Activated naive CD8-positive, alpha-beta T cell (primary cell): ENCODE data around the gene PPP1R16B.
"Not testable (repeated sequence)": the region's sequence is repeated elsewhere in the genome, so short reads cannot be mapped to it uniquely, and the experiment has no call there.

ENCODE experiments used
- H3K27ac Mint-ChIP-seq: one replicate; pipeline ENCODE4 v1.8.0; 2021; ENCODE audit warnings: mixed read lengths
- H3K27me3 Mint-ChIP-seq: one replicate; pipeline ENCODE4 v1.8.0; 2021; ENCODE audit warnings: mixed read lengths
- H3K36me3 Mint-ChIP-seq: one replicate; pipeline ENCODE4 v1.8.0; 2021; ENCODE audit warnings: mixed read lengths
- H3K4me1 Mint-ChIP-seq: one replicate; pipeline ENCODE4 v1.8.0; 2021; ENCODE audit warnings: low read depth, mixed read lengths
- H3K4me3 Mint-ChIP-seq: one replicate; pipeline ENCODE4 v1.8.0; 2021; ENCODE audit warnings: mild to moderate bottlenecking, mixed read lengths
- H3K9me3 Mint-ChIP-seq: one replicate; pipeline ENCODE4 v1.8.0; 2021; ENCODE audit warnings: low read depth, mixed read lengths

Gene PPP1R16B

GRCh38 chr20:38805958-38806854 lies 709 bp downstream of the PPP1R16B start:
- H3K36me3 Mint-ChIP-seq, result peaks cover 7% of the 10 kb centered on the region
- peak overlapping the region; percentile 93 for H3K27ac Mint-ChIP-seq
- H3K4me3 Mint-ChIP-seq, result peak overlapping the region; percentile 86
- no peaks in the 10 kb centered on the region for H3K9me3 Mint-ChIP-seq
- H3K4me1 Mint-ChIP-seq, result peaks cover 57% of the 10 kb centered on the region
- H3K27me3 Mint-ChIP-seq, result no peaks in the 10 kb centered on the region

GRCh38 chr20:38806855-38807655 lies 1.6 kb downstream of the PPP1R16B start:
- Mint-ChIP-seq H3K4me1 (peaks cover 65% of the 10 kb centered on the region), H3K27me3 (no peaks in the 10 kb centered on the region), H3K27ac (peak overlapping the region; percentile 77), H3K4me3 (peak overlapping the region; percentile 86), H3K9me3 (no peaks in the 10 kb centered on the region), H3K36me3 (peaks cover 11% of the 10 kb centered on the region)

GRCh38 chr20:38809942-38810341 lies 4.4 kb downstream of the PPP1R16B start:
- H3K9me3 Mint-ChIP-seq, result no peaks in the 10 kb centered on the region
- H3K27me3 Mint-ChIP-seq, result no peaks in the 10 kb centered on the region
- peak overlapping the region; percentile 42 for H3K4me3 Mint-ChIP-seq
- H3K4me1 Mint-ChIP-seq, result peaks cover 67% of the 10 kb centered on the region
- peak overlapping the region; percentile 82 for H3K27ac Mint-ChIP-seq
- H3K36me3 Mint-ChIP-seq, result peaks cover 14% of the 10 kb centered on the region

- H3K9me3 Mint-ChIP-seq, result no peaks in the 10 kb centered on the region
- peaks cover 75% of the 10 kb centered on the region for H3K4me1 Mint-ChIP-seq
- no peaks in the 10 kb centered on the region for H3K27me3 Mint-ChIP-seq
- peaks cover 17% of the 10 kb centered on the region for H3K36me3 Mint-ChIP-seq
- H3K27ac Mint-ChIP-seq, result peak overlapping the region; percentile 76
- H3K4me3 Mint-ChIP-seq, result peak overlapping the region; percentile 52
Observed at GRCh38 chr20:38810926-38811630, 5.6 kb downstream of the PPP1R16B start.

- H3K27ac Mint-ChIP-seq, result peak overlapping the region; percentile 76
- H3K4me3 Mint-ChIP-seq, result peak overlapping the region; percentile 3
- no peaks in the 10 kb centered on the region for H3K9me3 Mint-ChIP-seq
- H3K36me3 Mint-ChIP-seq, result peaks cover 21% of the 10 kb centered on the region
- peaks cover 82% of the 10 kb centered on the region for H3K4me1 Mint-ChIP-seq
- no peaks in the 10 kb centered on the region for H3K27me3 Mint-ChIP-seq
Observed at GRCh38 chr20:38811769-38812168, 6.3 kb downstream of the PPP1R16B start.

GRCh38 chr20:38812182-38812581 lies 6.7 kb downstream of the PPP1R16B start:
- no peaks in the 10 kb centered on the region for H3K9me3 Mint-ChIP-seq
- H3K27ac Mint-ChIP-seq, result no peak overlapping the region
- peaks cover 84% of the 10 kb centered on the region for H3K4me1 Mint-ChIP-seq
- no peaks in the 10 kb centered on the region for H3K27me3 Mint-ChIP-seq
- H3K36me3 Mint-ChIP-seq, result peaks cover 23% of the 10 kb centered on the region
- no peak overlapping the region for H3K4me3 Mint-ChIP-seq

GRCh38 chr20:38812709-38813573 lies 7.4 kb downstream of the PPP1R16B start:
- Mint-ChIP-seq H3K27ac (peak overlapping the region; percentile 58), H3K9me3 (no peaks in the 10 kb centered on the region), H3K27me3 (no peaks in the 10 kb centered on the region), H3K36me3 (peaks cover 20% of the 10 kb centered on the region), H3K4me1 (peaks cover 82% of the 10 kb centered on the region), H3K4me3 (no peak overlapping the region)

GRCh38 chr20:38813574-38813962 lies 8.1 kb downstream of the PPP1R16B start:
- peaks cover 24% of the 10 kb centered on the region for H3K36me3 Mint-ChIP-seq
- not testable (repeated sequence) for H3K27me3 Mint-ChIP-seq, H3K27ac Mint-ChIP-seq, H3K4me3 Mint-ChIP-seq, H3K9me3 Mint-ChIP-seq
- peaks cover 82% of the 10 kb centered on the region for H3K4me1 Mint-ChIP-seq

- H3K4me3 Mint-ChIP-seq, result no peak overlapping the region
- peaks cover 72% of the 10 kb centered on the region for H3K4me1 Mint-ChIP-seq
- H3K36me3 Mint-ChIP-seq, result peaks cover 23% of the 10 kb centered on the region
- H3K27ac Mint-ChIP-seq, result peak overlapping the region; percentile 75
- H3K9me3 Mint-ChIP-seq, result no peaks in the 10 kb centered on the region
- H3K27me3 Mint-ChIP-seq, result no peaks in the 10 kb centered on the region
Observed at GRCh38 chr20:38815446-38815845, 9.9 kb downstream of the PPP1R16B start.

- peak overlapping the region; percentile 41 for H3K27ac Mint-ChIP-seq
- peaks cover 25% of the 10 kb centered on the region for H3K36me3 Mint-ChIP-seq
- H3K4me3 Mint-ChIP-seq, result no peak overlapping the region
- H3K9me3 Mint-ChIP-seq, result peaks cover 5% of the 10 kb centered on the region
- peaks cover 63% of the 10 kb centered on the region for H3K4me1 Mint-ChIP-seq
- H3K27me3 Mint-ChIP-seq, result no peaks in the 10 kb centered on the region
Observed at GRCh38 chr20:38818113-38819065, 12.9 kb downstream of the PPP1R16B start.

- H3K4me3 Mint-ChIP-seq, result no peak overlapping the region
- peaks cover 28% of the 10 kb centered on the region for H3K36me3 Mint-ChIP-seq
- peaks cover 5% of the 10 kb centered on the region for H3K9me3 Mint-ChIP-seq
- H3K4me1 Mint-ChIP-seq, result peaks cover 74% of the 10 kb centered on the region
- H3K27ac Mint-ChIP-seq, result peak overlapping the region; percentile 54
- H3K27me3 Mint-ChIP-seq, result no peaks in the 10 kb centered on the region
Observed at GRCh38 chr20:38825571-38825900, 20.0 kb downstream of the PPP1R16B start.

GRCh38 chr20:38825901-38826625 lies 20.6 kb downstream of the PPP1R16B start:
- Mint-ChIP-seq H3K27me3 (no peaks in the 10 kb centered on the region), H3K27ac (peak overlapping the region; percentile 58), H3K4me1 (peaks cover 79% of the 10 kb centered on the region), H3K36me3 (peaks cover 29% of the 10 kb centered on the region), H3K4me3 (no peak overlapping the region), H3K9me3 (peaks cover 4% of the 10 kb centered on the region)
